SJCRH30 (cell line): Measurements from ENCODE around the gene SERPINA7. TPM values are rescaled to one million over a fixed set of nuclear protein-coding genes. Genes with fewer than 3 reads are reported as not detected.
"Not testable (repeated sequence)": the region's sequence is repeated elsewhere in the genome, so short reads cannot be mapped to it uniquely, and the experiment has no call there.

Experiments used
- DNase-seq, 2 experiments: peaks; one replicate each; pipeline ENCODE4 v3.0.0-alpha.2; 2015 to 2020
- H3K27ac ChIP-seq: fragments of 250-450 bp; sonication (Bioruptor Pico); 2 replicates; pipeline ENCODE4 v1.5.1; 2020; ENCODE audit warnings: mild to moderate bottlenecking, moderate library complexity
- H3K27me3 ChIP-seq: fragments of 250-450 bp; sonication (Bioruptor Pico); 2 replicates; pipeline ENCODE4 v1.5.1; 2020; ENCODE audit warnings: mild to moderate bottlenecking, moderate library complexity
- H3K36me3 ChIP-seq: fragments of 250-450 bp; sonication (Bioruptor Pico); 2 replicates; pipeline ENCODE4 v1.5.1; 2020; ENCODE audit warnings: mild to moderate bottlenecking, moderate library complexity
- H3K4me1 ChIP-seq: fragments of 250-450 bp; sonication (Bioruptor Pico); 2 replicates; pipeline ENCODE4 v1.5.1; 2020; ENCODE audit warnings: mild to moderate bottlenecking, moderate library complexity
- H3K4me3 ChIP-seq: fragments of 250-450 bp; sonication (Bioruptor Pico); 2 replicates; pipeline ENCODE4 v1.5.1; 2020; ENCODE audit warnings: mild to moderate bottlenecking, moderate library complexity
- H3K9me3 ChIP-seq: fragments of 250-450 bp; sonication (Bioruptor Pico); replicated peaks from 2 replicates; pipeline ENCODE4 v1.5.1; 2020; ENCODE audit warnings: mild to moderate bottlenecking, moderate library complexity
- total RNA-seq: library from RNA; depleted of rRNA; stranded (reverse); fragments of >200 nt; shearing (Covaris generic); gene quantifications from 2 replicates; pipeline ENCODE4 v1.2.3, GENCODE V29; 2014; rRNA removed

Gene SERPINA7
- not detected in 2 replicates for total RNA-seq

- Histone ChIP-seq H3K27me3 (no peaks in the 10 kb centered on the region), H3K4me3 (no peak within 1 kb of the TSS), H3K36me3 (no peaks in the 10 kb centered on the region), H3K9me3 (no peaks in the 10 kb centered on the region), H3K27ac (no peak within 1 kb of the TSS), H3K4me1 (no peaks in the 10 kb centered on the region)
- DNase-seq: no peak
Measured at GRCh38 chrX:106038625-106039024, at the start of gene SERPINA7. TSS of gene SERPINA7 (minus strand) at chrX:106038727. CDS start at chrX:106037058, 1,669 bp downstream.

GRCh38 chrX:106069048-106069447 is 30.5 kb upstream of the SERPINA7 start:
- Histone ChIP-seq H3K9me3 (no peaks in the 10 kb centered on the region), H3K4me3 (no peak overlapping the region), H3K4me1 (no peaks in the 10 kb centered on the region), H3K36me3 (no peaks in the 10 kb centered on the region), H3K27ac (no peak overlapping the region), H3K27me3 (no peaks in the 10 kb centered on the region)
- no peak for DNase-seq

GRCh38 chrX:106050054-106050453 is 11.5 kb upstream of the SERPINA7 start:
- Histone ChIP-seq H3K27ac (no peak overlapping the region), H3K36me3 (no peaks in the 10 kb centered on the region), H3K4me1 (no peaks in the 10 kb centered on the region), H3K9me3 (no peaks in the 10 kb centered on the region), H3K27me3 (no peaks in the 10 kb centered on the region), H3K4me3 (no peak overlapping the region)
- no peak for DNase-seq

- no peaks in the 10 kb centered on the region for H3K27me3 ChIP-seq
- no peaks in the 10 kb centered on the region for H3K9me3 ChIP-seq
- no peak overlapping the region for H3K27ac ChIP-seq
- H3K36me3 ChIP-seq: no peaks in the 10 kb centered on the region
- peak in 1 of 2 experiments; percentile 1 for DNase-seq
- no peak overlapping the region for H3K4me3 ChIP-seq
- no peaks in the 10 kb centered on the region for H3K4me1 ChIP-seq
Measured at GRCh38 chrX:106042296-106042695, 3.8 kb upstream of the SERPINA7 start.

- Histone ChIP-seq H3K36me3 (no peaks in the 10 kb centered on the region), H3K4me3 (no peak overlapping the region), H3K27ac (no peak overlapping the region), H3K9me3 (no peaks in the 10 kb centered on the region), H3K4me1 (no peaks in the 10 kb centered on the region), H3K27me3 (no peaks in the 10 kb centered on the region)
- no peak for DNase-seq
Measured at GRCh38 chrX:106040861-106041260, 2.3 kb upstream of the SERPINA7 start.

GRCh38 chrX:106039920-106040319 is 1.4 kb upstream of the SERPINA7 start:
- H3K9me3 ChIP-seq: no peaks in the 10 kb centered on the region
- peak in 1 of 2 experiments; percentile 7 for DNase-seq
- H3K4me3 ChIP-seq: no peak overlapping the region
- H3K27ac ChIP-seq: no peak overlapping the region
- no peaks in the 10 kb centered on the region for H3K4me1 ChIP-seq
- H3K27me3 ChIP-seq: no peaks in the 10 kb centered on the region
- H3K36me3 ChIP-seq: no peaks in the 10 kb centered on the region

- Histone ChIP-seq H3K36me3 (no peaks in the 10 kb centered on the region), H3K9me3 (no peaks in the 10 kb centered on the region), H3K27me3 (no peaks in the 10 kb centered on the region), H3K4me1 (no peaks in the 10 kb centered on the region), H3K27ac (no peak overlapping the region), H3K4me3 (no peak overlapping the region)
- no peak for DNase-seq
Measured at GRCh38 chrX:106037835-106038473, 573 bp downstream of the SERPINA7 start.

- Histone ChIP-seq H3K36me3 (no peaks in the 10 kb centered on the region), H3K4me1 (no peaks in the 10 kb centered on the region), H3K27ac (no peak overlapping the region), H3K9me3 (no peaks in the 10 kb centered on the region), H3K27me3 (no peaks in the 10 kb centered on the region), H3K4me3 (no peak overlapping the region)
- no peak for DNase-seq
Measured at GRCh38 chrX:106036716-106037115, 1.8 kb downstream of the SERPINA7 start.

GRCh38 chrX:106035064-106035463 is 3.5 kb downstream of the SERPINA7 start:
- Histone ChIP-seq H3K4me3 (no peak overlapping the region), H3K4me1 (no peaks in the 10 kb centered on the region), H3K27ac (no peak overlapping the region), H3K9me3 (no peaks in the 10 kb centered on the region), H3K27me3 (no peaks in the 10 kb centered on the region), H3K36me3 (no peaks in the 10 kb centered on the region)
- DNase-seq: peak; percentile 2 to 34

GRCh38 chrX:106023947-106024346 is 14.6 kb downstream of the SERPINA7 start:
- Histone ChIP-seq H3K36me3 (no peaks in the 10 kb centered on the region), H3K9me3 (no peaks in the 10 kb centered on the region), H3K27ac (no peak overlapping the region), H3K27me3 (no peaks in the 10 kb centered on the region), H3K4me1 (no peaks in the 10 kb centered on the region), H3K4me3 (no peak overlapping the region)
- no peak for DNase-seq

- H3K4me3 ChIP-seq: no peak overlapping the region
- H3K9me3 ChIP-seq: no peaks in the 10 kb centered on the region
- H3K27ac ChIP-seq: no peak overlapping the region
- no peaks in the 10 kb centered on the region for H3K36me3 ChIP-seq
- H3K4me1 ChIP-seq: no peaks in the 10 kb centered on the region
- DNase-seq: no peak
- no peaks in the 10 kb centered on the region for H3K27me3 ChIP-seq
Measured at GRCh38 chrX:106022238-106022637, 16.3 kb downstream of the SERPINA7 start.

GRCh38 chrX:106014119-106014775 is 24.3 kb downstream of the SERPINA7 start:
- no peaks in the 10 kb centered on the region for H3K27me3 ChIP-seq
- H3K36me3 ChIP-seq: no peaks in the 10 kb centered on the region
- H3K9me3 ChIP-seq: no peaks in the 10 kb centered on the region
- no peaks in the 10 kb centered on the region for H3K4me1 ChIP-seq
- no peak overlapping the region for H3K27ac ChIP-seq
- no peak overlapping the region for H3K4me3 ChIP-seq
- DNase-seq: no peak

- no peaks in the 10 kb centered on the region for H3K4me1 ChIP-seq
- no peaks in the 10 kb centered on the region for H3K36me3 ChIP-seq
- no peaks in the 10 kb centered on the region for H3K9me3 ChIP-seq
- no peak overlapping the region for H3K4me3 ChIP-seq
- H3K27me3 ChIP-seq: no peaks in the 10 kb centered on the region
- no peak for DNase-seq
- H3K27ac ChIP-seq: no peak overlapping the region
Measured at GRCh38 chrX:106009145-106009544, 29.4 kb downstream of the SERPINA7 start.

- DNase-seq: no peak
Measured at GRCh38 chrX:106007815-106008214, 30.7 kb downstream of the SERPINA7 start.

GRCh38 chrX:106005684-106006083 is 32.8 kb downstream of the SERPINA7 start:
- DNase-seq: no peak
- H3K27ac ChIP-seq: no peak overlapping the region
- no peaks in the 10 kb centered on the region for H3K36me3 ChIP-seq
- no peaks in the 10 kb centered on the region for H3K9me3 ChIP-seq
- no peaks in the 10 kb centered on the region for H3K27me3 ChIP-seq
- H3K4me3 ChIP-seq: no peak overlapping the region
- H3K4me1 ChIP-seq: no peaks in the 10 kb centered on the region

More at GRCh38 chrX:106007815-106008214, 30.7 kb downstream of the SERPINA7 start:
- Histone ChIP-seq H3K4me3 (no peak overlapping the region), H3K9me3 (no peaks in the 10 kb centered on the region), H3K27me3 (no peaks in the 10 kb centered on the region), H3K27ac (no peak overlapping the region), H3K4me1 (no peaks in the 10 kb centered on the region), H3K36me3 (no peaks in the 10 kb centered on the region)

- not testable (repeated sequence) for H3K4me3 ChIP-seq, H3K27ac ChIP-seq, DNase-seq, H3K27me3 ChIP-seq, H3K4me1 ChIP-seq, H3K9me3 ChIP-seq, H3K36me3 ChIP-seq
Measured at GRCh38 chrX:106000609-106001008, 37.9 kb downstream of the SERPINA7 start.
